NCI-H2107 treated with DMSO at 0.1 percent for 48 hours (cell line): ENCODE measurements around the gene CSNK1A1.
"Not testable (repeated sequence)": the region's sequence is repeated elsewhere in the genome, so short reads cannot be mapped to it uniquely, and the experiment has no call there.

Experiments used
- DNase-seq: peaks from one replicate; lab custom pipeline; 2025; ENCODE audit not compliant: unreplicated experiment; lab: John Stamatoyannopoulos, UW

Gene CSNK1A1

GRCh38 chr5:149572576-149573231 is 21.5 kb upstream of the CSNK1A1 start:
- no peak for DNase-seq

GRCh38 chr5:149572170-149572569 is 20.9 kb upstream of the CSNK1A1 start:
- DNase-seq: no peak

GRCh38 chr5:149567226-149567625 is 16.0 kb upstream of the CSNK1A1 start:
- no peak for DNase-seq

DNA sequence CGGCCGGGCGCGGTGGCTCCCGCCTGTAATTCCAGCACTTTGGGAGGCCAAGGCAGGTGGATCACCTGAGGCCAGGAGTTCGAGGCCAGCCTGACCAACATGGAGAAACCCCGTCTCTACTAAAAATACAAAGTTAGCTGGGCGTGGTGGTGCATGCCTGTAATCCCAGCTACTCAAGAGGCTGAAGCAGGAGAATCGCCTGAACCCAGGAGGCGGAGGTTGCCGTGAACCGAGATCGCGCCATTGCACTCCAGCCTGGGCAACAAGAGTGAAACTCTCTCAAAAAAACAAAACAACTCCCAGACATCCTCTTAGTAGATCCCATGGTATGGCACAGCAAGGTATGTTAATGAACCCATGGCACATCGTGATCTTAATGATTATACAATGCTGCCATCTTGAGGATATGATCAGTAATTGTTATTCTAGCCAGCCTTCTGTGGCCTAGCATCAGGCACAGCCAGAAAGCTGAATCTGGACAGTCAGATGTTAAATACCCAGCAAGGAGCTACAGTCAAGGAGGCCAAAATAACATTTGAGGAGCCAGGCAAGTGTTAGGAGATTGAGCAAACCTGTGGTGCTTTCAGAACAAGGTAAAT is 13.4 kb upstream of the CSNK1A1 start:
- peak; percentile 48 for DNase-seq

DNA sequence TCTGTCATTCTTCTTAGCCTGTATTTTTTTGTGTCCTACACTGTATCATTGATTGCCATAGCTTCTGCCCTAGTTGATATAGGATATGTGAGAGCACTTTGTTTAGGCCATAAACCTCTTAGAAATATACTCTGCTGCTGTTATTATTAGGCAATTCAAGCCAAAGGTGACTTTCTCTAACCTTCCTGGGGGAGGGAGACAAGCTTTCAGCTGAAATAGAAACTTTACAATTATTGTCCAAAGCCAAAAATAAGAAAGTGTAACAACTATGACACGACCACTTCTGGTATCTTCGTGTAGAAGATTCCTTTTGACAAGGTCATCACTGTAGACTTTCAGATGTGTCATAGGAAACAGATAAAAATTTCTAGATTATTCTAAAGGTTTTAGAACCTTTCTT is 12.2 kb upstream of the CSNK1A1 start:
- DNase-seq: no peak

DNA sequence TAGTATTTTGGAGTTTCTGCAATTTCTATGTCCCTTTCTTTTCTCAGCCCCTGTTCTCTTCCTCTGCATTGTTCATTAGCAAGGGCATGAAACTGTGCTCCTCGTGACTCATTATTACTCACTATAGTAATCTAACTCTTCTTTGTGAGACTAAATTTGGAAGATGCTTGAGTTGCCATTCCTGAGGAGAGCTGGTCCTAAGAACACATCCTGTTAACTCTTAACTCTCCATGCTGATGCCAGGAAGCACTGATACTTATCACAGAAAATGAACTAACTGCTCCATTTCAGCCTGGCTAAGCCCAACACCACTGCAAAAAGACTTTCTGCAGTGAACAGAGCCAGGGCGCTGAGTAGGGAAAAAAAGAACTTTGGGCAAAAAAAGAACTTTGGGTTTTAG is 10.6 kb upstream of the CSNK1A1 start:
- no peak for DNase-seq

DNA sequence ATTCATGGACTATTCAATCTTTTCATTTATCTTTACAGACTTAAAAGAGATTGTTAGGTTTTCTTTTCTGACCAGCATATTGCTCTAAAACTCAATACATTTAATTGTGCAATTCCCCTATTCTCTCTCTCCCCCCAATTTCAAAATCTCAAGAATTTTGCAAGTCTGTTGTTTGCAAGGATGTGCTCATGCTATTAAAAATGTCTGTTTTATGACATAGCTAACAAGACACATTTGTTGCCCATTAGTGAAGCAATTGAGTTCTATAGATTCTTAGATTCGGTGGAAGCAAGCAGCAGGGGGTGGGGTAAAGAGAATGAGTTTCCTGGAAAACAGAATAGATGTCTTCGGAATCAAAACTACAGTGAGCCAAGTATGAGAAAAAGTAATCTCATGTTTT is 8.5 kb upstream of the CSNK1A1 start:
- DNase-seq: no peak

DNA sequence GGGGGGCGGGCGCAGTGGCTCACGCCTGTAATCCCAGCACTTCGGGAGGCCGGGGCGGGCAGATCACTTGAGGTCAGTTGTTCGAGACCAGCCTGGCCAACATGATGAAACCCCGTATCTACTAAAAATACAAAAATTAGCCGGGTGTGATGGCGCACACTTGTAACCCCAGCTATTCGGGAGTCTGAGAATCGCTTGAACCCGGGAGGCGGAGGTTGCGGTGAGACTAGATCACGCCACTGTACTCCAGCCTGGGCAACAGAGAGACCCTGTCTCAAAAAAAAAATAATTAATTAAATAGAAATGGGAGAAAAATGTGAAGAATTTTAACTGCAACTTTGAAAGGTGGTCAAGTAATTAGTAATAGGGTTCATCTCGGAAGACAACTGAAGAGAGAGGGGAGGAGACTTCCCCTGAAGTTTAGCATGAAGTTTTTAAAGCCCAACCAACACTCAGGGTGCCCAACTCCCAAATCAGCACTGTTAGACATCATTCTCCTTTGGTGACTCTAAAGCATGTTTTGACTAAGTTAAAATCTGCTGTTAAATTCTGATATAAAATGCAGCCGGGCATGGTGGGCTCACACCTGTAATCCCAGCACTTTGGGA is 1.4 kb upstream of the CSNK1A1 start:
- no peak for DNase-seq

- DNase-seq: no peak
Observed at GRCh38 chr5:149552038-149552494, 827 bp upstream of the CSNK1A1 start.

- no peak for DNase-seq
Observed at GRCh38 chr5:149550594-149551226, 529 bp downstream of the CSNK1A1 start.

GRCh38 chr5:149550268-149550583 is 1.0 kb downstream of the CSNK1A1 start:
- no peak for DNase-seq

DNA sequence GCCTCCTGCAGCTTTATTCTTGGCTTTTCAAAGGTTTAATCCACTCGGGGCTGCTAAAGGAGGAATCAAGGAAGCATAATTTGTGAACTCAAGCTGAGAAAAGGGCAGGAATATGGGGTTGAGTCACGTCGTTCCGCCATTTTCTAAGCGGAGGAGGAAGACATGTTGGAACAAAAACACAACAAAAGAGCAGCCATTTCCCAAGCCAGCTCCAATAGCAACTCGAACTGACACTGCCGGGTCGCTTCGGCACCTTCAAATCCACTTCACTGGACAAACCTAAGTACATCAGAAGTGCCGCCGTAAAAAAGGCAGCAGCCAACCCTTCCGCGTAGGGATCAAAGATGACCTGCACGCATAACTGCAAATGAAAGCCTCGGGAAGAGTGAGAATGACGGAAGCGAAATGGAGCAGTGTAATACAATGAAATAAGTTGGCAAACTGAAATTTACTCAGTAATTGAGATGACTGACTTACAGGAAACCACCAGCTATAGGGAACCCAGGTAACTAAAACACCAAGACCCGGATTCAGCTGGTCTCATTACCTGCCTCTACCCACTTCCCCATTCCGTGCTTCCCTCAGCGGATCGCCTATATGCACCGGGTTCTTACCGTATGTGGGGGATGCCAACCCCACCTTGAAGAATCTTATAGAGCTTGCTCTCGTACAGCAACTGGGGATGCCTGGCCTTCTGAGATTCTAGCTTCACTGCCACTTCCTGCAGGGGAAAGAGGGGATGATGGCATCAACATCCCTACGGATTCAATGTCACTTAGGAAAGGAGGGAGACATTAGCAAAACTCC is 1.6 kb downstream of the CSNK1A1 start:
- DNase-seq: no peak

DNA sequence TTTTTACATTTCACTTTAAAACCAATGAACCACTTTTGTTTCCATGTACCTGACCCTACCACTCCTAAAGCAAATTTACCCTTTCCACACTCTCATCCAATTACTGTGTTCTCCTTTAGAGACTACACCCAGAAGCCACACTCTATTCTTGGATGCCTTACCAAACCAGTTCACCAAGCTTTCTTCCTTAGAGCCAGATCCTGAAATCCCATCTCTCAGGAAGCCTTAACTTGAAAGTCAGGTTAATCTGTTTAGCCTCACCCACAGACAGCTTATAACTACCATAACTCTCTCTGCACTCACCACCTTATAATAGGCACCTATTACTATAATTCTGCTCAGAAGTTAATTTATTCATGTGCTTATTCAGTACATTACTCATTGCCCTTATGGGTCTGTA is 4.3 kb downstream of the CSNK1A1 start:
- no peak for DNase-seq

- no peak for DNase-seq
Observed at GRCh38 chr5:149545327-149545726, 5.9 kb downstream of the CSNK1A1 start.

DNA sequence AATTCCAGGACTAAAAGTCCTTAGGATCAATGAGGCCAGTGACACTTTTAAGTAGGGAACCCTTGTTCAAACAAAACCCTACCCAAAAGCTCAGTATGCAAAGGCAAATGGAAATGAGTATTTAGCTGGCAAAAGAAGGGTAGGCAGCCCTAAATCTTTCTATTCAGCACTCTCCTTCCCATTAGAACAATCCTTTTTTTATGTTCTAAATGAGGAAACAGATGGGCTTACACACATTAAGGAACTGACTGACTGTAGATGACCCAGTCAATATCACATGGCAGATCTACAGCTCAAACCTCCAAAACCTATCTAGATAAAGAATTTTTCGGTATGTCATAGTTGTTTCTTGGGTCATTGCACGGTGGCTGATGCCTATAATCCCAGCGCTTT is 7.2 kb downstream of the CSNK1A1 start:
- DNase-seq: no peak

DNA sequence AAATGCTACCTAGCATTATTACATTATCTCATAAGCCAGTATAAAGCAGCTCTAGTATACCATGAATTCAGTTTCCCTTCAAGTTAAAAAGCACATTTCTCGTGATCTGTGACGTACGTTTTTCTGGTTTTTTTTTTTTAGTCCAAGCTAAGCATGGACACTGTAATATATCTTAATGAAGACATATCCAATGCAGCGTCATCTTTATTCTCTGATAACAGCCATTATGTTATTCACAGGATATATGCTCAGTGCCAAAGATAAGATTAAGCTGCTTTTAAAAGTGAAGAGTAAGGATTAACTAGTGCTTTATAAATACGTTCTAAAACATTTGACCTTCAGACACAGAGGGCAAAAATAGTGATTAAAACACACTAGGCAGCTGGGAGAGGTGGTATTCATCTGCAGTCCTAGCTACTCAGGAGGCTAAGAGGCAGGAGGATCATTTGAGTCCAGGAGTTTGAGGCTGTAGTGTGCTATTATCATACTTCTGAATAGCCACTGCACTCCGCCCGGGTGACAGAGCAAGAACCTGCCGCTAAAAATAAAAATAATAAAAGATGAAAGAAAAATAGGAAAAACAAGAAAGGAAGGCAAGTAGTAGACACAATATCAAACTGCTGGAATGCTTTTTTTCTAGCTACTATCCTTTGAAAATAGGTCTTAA is 7.7 kb downstream of the CSNK1A1 start:
- no peak for DNase-seq

DNA sequence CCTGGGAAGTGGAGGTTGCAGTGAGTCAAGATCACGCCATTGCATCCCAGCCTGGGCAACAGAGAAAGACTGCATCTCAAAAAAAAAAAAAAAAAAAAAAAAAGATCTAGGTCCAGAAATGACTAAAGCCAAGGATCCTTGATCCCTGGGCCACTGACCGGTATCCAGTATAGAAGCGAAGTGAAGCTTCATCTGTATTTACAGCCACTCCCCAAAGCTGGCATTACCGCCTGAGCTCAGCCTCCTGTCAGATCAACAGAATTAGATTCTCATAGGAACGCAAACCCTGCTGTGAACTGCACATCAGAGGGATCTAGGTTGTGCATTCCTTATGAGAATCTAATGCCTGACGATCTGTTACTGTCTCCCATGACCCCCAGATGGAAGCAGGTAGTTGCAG is 9.3 kb downstream of the CSNK1A1 start:
- no peak for DNase-seq

- DNase-seq: no peak
Observed at GRCh38 chr5:149540089-149540488, 11.2 kb downstream of the CSNK1A1 start.

DNA sequence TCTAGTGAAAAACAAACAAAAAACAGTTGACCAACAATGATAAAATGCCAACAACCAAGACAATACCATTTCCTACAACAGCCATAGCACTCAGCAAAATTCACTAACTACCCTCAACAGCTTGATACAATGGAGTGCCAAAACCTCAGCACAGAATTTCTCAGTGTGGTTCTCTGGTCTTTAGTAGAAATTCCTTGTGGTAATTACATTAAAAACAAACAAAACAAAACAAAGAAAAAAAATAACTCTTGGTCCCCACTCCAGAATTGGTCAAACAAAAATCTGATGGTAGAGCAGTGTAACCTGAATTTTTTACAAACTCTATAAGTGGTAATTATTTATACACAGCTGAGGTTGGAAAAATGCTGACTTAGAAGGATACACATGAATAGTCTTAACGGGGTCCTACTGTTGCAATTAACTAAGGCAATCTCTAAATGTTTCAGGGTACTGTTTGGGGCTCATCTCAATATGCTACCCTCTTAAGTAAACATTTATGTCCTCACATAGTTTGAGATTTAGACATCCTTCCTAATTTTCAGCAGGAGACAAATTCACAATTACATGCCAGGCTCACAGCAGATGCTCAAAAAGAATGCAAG is 13.8 kb downstream of the CSNK1A1 start:
- no peak for DNase-seq

- not testable (repeated sequence) for DNase-seq
Observed at GRCh38 chr5:149535787-149536186, 15.5 kb downstream of the CSNK1A1 start.

DNA sequence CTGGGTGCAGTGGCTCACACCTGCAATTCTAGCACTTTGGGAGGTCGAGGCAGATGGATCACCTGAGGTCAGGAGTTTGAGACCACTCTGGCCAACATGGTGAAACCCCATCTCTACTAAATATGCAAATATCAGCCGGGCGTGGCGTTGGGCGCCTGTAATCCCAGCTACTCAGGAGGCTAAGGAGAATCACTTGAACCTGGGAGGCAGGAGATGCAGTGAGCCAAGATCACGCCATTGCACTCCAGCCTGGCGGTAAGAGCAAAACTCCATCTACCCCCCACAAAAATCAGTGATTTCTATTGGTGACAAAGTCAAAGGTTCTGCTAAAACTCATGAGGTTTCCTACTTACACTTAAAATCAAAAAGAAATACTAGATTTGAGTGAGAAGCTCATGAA is 18.8 kb downstream of the CSNK1A1 start:
- DNase-seq: no peak
